Measurements from ENCODE around the gene HARBI1.
"Not testable (repeated sequence)": the region's sequence is repeated elsewhere in the genome, so short reads cannot be mapped to it uniquely, and the experiment has no call there.

Gene HARBI1

DNA sequence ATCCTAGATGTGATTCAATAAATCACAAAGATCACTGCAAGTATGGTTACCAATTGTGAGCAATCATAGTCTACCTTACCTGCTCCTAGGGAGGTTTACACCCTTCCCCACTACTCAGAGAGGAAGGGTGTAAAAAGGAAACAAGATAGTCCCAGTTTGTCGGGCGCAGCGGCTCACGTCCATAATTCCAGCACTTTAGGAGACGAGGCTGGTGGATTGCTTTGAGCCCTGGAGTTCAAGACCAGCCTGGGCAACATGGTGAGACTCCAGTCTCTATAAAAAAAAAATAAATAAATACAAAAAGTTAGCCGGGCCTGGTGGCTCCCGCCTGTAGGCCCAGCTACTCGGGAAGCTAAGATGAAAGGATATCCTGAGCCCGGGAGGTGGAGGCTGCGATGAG lies 22.2 kb downstream of the HARBI1 start:
- DNase-seq = no peak

DNA sequence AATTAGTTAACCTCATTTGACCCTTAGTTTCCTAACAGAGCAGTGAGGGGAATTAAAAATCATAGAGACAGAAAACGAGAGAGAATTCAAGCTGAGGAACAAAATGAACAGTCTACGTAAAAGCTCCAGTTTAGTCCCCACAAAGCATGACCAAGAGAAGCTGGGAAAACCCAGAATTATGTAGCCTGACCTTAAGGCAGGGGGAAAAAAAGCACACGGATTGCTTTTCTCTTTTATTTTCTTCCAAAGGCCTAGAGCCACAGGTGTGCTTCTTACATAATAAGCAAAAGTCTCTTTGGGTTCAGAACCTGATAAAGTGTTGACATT lies 22.7 kb downstream of the HARBI1 start:
- DNase-seq = no peak

DNA sequence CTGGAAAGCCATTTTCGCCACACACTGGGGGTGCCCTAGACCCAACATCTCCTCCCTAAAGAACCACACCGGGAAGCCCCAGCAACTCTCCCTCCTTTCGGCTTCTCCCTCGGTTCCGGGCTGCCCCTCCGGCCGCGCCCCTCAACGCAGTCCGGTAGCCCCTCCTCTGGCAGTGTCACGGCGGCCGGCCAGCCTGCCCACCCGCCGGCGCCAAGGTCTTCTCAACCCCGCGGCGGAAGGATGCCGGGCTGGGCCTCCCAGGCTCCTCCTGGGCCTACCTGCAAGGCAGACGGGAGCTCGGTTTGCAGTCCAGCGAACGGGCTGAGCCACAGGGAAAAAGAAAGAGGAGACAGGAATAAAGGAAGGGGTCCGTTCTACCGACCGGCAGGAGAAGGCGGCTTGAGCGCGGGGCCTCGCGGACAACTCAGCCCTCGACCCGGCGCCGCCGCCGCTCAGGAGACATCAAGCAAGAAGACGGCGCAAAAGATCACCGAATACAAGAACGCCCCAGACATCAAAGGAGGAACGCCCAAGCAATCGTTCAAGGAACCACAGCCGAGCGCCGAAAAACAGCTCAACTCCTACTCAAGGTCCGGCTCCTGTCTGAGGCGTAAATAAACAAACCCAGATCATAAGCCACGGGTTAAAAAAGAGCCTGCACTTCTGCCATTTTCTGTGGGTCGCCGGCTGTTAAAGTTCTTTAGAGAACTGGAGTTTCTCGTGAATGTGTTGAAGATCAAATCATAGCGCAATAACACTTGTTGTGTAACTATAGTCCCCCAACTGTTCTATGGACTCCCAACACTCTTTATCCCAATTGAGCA lies 23.3 kb downstream of the HARBI1 start, which contains the start of gene AMBRA1:
Gene AMBRA1 (minus strand): TSS at position 474 of the 824 bp plus-strand sequence. CDS start 45,643 bp downstream, outside the sequence.
- DNase-seq = peak; percentile 90

DNA sequence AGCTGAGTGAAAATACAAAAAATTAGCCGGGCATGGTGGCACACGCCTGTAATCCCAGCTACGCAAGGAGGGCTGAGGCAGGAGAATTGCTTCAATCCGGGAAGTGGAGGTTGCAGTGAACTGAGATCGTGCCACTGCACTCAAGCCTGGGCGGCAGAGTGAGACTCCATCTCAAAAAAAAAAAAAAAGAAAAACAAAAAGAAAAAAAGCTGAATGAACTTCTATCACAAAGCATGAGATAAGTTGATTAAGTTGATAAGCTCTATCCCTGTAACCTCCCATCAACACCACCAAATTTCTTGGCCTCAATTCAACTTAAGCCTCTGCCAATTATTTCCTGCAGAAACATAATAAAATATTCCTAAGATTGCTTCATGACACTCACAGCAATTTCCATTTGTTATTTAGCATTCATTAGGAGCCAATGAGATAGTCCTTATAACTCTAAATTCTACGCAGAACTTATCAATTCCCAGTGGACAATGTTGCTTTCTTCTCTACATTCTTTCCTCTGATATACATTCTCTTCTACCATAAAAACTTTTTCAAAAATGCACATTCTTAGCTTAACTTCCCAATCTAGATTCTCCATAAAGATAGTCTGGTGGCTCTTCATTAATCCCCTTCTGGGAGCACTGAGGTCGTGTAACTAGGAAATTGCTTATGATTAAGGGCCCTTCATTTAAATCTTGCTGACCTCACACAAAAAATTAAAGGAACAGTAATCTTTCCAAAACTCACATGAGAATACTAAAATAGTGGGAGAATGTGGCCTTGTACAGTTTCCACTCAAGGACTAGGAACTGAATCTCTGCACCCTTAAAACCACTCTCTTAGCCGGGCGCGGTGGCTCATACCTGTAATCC lies 26.1 kb downstream of the HARBI1 start:
- DNase-seq = no peak

DNA sequence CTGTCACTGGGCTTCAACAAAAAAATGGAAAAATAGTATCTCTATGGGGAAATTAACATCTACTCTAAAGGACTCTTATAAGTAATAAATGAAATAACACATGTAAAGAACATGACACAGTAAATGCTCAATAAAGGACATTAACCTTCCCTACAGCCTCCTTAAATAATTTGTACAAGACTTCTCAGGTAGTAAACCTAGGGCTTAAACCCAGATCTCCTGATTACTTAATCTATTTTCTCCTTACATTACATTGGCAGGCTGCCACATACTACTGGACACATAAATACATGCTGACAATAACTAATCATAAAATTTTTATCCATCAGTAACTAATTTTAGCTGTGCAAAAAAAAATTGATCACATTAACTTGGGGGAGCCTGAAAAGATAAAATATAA lies 28.1 kb downstream of the HARBI1 start:
- no peak for DNase-seq

DNA sequence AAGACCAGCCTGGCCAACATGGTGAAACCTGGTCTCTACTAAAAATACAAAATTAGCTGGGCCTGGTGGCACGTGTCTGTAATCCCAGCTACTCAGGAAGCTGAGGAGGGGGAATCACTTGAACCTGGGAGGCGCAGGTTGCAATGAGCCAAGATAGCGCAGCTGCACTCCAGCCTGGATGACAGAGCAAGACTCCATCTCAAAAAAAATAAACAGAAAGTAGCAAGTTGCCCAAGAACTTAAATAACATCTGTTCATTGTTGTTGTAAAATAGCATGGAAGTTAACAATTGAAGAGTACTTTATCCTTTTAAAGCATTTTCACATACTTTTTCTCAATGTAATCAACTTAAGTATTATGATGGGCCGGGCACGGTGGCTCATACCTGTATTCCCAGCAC lies 28.9 kb downstream of the HARBI1 start:
- no peak for DNase-seq

DNA sequence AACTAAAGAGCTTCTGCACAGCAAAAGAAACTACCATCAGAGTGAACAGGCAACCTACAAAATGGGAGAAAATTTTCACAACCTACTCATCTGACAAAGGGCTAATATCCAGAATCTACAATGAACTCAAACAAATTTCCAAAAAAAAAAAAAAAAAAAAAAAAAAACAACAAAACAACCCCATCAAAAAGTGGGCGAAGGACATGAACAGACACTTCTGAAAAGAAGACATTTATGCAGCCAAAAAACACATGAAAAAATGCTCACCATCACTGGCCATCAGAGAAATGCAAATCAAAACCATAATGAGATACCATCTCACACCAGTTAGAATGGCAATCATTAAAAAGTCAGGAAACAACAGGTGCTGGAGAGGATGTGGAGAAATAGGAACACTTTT lies 33.5 kb downstream of the HARBI1 start:
- not testable (repeated sequence) for DNase-seq

DNA sequence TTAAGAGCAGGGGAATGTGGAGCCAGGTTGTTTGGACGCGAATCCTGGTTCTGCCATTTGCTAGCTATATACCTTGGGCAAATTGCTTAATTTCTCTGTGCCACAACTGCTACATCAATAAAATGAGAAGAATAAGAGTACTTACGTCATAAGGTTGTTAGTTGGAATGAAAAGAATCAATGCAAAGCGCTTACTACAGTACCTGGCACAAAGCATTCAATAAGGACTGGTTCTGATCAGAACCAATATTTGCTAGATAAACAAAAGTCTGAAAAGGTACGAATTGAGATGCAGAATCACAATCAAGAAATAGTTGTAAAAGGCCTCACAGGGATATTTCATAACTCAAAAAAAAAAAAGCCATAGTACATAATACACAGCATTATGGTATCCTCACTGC lies 34.4 kb downstream of the HARBI1 start:
- no peak for DNase-seq

DNA sequence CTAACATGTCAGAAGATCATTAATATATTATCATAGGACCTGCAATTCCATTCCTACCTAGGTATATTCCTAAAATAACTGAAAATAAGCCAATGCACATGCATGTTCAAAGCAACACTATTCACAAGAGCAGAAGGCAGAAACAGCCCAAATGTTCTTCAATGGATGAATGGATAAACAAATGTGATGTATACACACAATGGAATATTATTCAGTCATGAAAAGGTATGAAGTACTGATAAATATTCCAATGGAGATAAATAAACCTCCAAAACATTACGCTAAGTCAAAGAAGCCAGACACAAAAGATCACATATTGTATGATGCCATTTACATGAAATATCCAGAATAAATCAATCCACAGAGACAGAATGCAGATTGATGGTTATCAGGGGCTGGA lies 40.0 kb downstream of the HARBI1 start:
- DNase-seq = no peak

DNA sequence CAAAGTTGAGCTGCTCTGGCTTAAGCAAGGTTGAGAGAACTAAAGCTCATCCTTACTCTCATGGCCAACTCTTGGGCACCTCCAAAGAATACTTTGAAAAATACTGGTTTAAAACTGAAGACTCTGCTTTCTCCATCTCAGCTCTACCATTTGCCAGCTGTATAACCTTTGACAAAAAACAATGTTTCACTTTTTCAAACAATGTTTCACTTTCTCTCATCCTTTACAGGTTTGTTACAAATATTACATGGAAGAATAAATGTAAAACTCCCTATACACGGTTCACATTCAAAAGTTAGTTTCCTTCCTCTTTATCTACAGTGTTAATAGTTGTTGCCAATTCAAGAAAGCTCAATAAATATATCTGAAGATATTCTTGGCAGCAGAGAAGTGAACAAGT lies 42.4 kb downstream of the HARBI1 start:
- DNase-seq = no peak

DNA sequence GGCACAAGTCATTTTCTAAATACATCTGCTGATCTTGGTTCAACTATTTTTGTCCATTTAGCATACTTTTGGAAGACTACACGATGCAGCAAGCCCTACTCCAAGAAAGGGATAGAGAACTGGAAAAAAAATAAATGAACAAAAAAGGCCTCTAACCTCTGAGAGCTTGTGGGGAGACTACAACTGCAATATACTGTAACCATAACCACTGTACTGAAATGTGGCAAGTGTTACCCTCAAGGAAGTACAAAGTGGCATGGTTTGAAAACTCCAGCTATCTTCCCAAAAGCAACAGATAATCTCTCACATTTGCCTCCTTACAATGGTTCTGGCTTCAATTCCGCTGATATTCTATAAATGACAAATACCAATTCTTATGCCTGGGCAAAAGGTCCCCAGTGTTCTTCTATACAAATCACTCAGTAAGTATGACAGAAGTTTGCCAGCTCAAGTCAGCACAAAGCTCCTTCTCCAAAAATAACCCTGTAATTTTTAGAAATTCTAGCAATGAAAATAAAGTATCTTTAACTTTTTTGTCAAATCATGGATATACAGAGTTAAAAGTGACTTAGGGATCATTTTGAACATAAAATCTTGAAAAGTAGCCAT lies 46.1 kb downstream of the HARBI1 start:
- no peak for DNase-seq

DNA sequence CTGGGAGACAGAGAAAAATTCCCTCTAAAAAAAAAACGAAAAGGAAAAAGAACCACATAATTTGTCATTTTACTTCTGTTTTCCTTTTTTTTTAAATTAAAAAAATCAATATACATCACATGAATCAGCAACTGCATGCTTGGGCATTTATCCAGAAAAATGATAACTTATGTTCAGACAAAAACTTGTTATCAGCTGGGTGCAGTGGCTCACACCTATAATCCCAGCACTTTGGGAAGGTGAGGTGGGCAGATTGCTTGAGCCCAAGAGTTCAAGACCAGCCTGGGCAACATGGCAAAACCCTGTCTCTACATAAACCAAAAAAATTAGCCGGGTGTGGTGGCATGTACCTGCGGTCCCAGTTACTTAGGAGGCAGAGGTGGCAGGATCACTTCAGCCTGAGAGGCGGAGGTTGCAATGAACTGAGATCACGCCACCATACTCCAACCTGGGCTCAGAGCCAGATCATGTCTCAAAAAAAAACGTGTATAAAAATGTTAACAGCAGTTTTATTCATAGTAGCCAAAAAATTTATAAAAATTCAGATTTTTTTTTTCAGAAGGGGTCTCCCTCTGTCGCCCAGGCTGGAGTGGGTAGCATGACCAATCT lies 51.7 kb downstream of the HARBI1 start:
- DNase-seq = no peak

DNA sequence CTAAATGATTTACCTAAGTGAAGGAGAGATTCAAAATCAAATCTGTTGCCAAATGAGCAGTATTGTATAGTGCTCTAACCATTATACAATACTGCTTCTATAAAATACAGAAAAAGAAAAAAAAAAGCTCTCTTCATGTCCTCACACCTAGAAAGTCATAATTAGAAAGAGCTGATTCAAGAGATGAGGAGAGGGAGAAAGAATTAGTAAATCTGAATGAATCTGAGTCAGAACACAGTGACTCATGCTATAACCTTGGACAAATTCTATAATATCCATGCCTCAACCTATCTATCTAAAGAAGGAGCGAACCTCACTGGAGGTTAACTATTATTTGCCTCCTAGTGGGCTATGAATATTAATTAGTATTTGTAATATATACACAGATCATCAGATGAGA lies 52.6 kb downstream of the HARBI1 start:
- DNase-seq = peak; percentile 72

DNA sequence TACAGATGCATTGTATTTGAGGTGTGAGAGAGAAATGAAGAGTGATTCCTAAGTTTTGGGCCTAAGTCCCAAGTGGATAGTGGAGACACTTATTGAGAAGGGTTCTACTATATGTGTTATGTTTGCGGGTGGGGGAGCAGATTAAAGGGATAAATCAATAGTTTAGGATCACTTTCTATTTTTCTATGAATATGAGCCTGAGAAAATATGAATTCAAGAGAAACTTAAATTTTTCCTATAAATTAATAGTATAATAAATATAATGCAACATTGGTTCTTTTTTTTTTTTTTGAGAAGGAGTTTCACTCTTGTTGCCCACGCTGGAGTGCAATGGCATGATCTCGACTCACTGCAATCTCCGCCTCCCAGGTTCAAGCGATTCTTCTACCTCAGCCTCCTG lies 54.5 kb downstream of the HARBI1 start:
- DNase-seq = no peak

DNA sequence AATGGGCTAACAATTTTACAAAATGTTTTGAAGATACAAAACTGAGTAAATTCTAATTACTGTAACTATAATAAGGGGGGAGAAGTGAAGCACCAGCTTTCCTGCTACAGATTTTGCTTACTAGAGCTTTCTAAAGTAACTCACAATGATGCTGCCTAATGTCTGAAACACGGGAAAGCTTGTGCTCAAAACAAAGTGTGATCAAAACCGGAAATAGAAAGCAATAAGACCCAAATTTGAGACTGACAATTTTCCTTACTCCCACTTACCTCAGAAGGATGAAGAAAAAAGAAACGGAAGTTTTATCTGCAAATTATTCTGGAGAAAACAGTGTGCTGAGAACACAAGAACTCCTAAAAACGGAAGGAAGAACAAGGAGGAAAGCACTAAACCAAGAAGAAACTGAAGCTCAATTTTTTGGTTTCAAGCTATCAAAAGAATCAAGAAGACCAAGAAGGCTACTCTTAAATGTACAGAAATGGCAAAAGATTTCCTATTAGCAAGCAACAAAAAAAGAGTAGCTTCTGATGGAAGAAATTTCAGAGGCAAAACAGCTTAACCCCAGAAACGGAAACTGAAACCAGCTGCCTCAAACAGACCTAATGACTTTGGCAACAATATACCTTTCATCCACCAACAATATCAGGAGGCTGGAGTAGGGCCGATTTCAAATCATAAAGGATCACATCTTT lies 56.6 kb downstream of the HARBI1 start:
- DNase-seq = no peak

DNA sequence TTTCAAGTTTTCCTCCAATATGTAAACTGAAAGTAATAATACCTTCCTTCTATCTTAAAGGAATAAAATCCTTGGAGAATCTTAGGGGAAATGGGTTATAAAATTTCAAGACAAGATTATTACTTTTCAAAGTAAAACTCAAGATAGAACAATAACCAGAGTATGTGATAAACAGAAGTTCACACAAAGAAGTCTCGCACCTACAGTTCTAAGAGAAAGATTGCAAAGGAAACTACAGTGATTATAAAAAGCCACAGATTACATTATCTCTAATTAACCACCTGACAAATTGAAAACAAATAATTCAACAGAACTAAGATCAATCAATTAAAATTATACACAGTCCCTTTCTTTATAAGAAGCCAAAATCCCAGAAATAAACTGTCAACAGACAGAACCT lies 57.2 kb downstream of the HARBI1 start:
- DNase-seq = no peak

DNA sequence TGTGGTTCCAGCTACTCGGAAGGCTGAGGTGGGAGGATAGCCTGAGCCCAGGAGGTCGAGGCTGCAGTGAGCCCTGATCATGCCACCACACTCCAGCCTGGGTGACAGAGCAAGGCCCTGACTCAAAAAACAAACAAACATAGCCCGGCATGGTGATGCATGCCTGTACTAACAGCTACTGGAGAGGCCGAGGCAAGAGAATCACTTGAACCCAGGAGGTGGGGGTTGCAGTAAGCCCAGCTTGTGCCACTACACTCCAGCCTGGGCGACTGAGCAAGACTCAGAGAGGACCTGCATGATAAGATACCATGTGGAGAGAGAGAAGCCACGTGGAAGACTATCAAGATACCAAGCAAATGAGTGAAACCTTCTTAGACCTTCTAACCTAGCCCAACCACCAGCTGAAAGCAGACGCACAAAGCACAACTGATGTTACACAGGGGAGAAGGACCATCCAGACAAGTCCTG lies 59.3 kb downstream of the HARBI1 start:
- DNase-seq = no peak

DNA sequence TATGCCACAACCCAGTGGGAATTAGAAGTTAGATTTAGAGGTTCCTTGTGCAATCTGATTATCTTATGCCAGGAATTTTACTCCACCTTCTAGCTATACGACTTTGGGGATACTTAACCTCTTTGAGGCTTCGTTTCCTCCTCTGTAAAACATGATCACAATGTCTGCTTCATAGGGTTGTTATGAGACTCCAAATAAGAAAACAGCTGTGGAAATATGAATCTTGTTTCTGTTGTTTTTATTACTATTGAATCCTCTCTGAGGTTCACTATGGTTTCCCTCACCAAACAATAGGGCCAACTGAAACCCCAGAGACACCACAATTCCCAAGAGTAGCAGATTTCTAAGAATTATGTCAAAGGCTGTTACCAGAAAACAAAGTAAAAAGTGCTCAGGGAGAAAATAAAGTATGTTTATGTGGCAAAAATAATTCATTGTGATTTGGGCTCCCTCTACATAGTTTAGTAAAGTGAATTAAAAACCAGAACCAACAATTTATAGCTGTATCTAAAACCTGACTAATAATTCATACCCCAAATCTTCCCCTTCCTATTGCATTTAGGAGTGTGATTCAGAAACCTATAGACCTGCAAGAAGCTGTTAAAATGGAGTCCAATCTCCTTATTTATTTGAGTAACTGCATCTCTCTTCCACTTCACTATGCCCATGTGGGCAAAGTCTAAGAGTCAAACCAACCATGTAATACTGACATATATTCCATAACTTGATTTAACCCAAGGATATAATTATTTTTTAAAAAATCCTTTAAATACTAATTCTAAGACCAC lies 61.6 kb downstream of the HARBI1 start:
- DNase-seq = peak; percentile 25

DNA sequence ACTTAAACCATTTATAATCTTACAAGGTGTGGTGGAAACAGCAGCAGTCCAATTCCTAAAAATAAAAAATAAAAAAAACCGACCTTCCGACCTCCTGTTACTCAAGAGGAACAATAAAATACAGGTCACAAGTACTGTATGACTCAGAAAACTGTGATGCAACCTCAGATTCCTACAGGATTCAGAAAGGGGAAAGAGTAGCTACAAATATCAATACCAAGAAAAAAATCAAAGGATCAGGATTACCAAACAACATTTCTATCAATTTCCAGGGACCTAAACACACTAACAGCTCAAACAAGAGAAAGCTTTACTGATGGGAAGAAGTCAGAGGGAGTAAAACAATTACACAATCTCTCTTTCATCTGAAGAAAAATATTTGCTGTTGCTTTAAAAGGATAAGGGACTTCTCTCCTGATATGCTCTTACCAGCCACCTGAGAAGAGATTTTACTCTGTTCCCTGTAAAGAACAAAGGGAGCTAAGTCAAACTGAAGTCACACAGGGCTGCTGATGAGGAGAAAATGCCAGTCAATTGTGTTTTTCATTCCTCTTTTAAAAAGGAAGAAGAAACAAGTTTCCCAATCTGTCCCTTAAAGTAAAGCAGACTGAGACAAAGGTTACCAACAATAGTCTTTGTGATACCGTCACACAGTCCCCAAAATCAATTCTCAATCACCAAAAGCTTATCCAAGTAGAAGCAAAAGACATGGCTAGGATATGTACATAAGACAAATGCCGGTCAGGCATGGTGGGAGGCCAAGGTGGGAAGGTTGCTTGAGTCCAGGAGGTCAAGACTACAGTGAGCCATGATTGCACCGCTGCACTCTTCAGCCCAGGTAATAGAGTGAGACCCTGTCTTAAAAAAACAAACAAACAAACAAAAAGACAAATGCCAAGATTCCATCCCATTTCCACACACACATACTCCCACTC lies 62.5 kb downstream of the HARBI1 start:
- DNase-seq = peak; percentile 65

DNA sequence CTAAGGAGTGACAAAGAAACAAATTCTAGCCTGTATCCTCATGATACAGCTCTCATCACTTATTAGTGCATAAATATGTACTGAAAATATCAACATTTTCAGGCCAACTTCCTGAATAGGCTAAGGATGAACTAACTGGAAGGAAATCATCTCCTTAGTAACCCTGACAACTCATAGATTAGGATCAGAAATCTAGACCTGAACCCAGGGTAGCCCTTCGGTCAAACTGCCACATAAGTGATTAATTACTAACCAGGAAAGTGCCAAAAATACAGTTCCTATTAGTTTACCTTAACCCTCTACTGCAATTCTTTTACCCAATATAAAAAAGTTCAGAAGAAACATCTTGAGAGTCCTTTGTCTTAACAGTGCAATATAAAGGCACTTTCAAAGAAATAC lies 63.2 kb downstream of the HARBI1 start:
- DNase-seq = no peak
